Smooth muscle cell of the coronary artery (primary cell): ENCODE measurements around the gene TMEM203. TPM values are rescaled to one million over a fixed set of nuclear protein-coding genes. Genes with fewer than 3 reads are reported as not detected.

ENCODE experiments used
- total RNA-seq: library from RNA; depleted of rRNA; stranded (reverse); fragments of >200 nt; gene quantifications from 2 replicates; pipeline ENCODE4 v1.2.3, GENCODE V29; 2014; ENCODE audit warnings: low replicate concordance

The TMEM203 gene, protein sequence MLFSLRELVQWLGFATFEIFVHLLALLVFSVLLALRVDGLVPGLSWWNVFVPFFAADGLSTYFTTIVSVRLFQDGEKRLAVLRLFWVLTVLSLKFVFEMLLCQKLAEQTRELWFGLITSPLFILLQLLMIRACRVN
- total RNA-seq, result 23.2 and 25.3 TPM in 2 replicates

DNA sequence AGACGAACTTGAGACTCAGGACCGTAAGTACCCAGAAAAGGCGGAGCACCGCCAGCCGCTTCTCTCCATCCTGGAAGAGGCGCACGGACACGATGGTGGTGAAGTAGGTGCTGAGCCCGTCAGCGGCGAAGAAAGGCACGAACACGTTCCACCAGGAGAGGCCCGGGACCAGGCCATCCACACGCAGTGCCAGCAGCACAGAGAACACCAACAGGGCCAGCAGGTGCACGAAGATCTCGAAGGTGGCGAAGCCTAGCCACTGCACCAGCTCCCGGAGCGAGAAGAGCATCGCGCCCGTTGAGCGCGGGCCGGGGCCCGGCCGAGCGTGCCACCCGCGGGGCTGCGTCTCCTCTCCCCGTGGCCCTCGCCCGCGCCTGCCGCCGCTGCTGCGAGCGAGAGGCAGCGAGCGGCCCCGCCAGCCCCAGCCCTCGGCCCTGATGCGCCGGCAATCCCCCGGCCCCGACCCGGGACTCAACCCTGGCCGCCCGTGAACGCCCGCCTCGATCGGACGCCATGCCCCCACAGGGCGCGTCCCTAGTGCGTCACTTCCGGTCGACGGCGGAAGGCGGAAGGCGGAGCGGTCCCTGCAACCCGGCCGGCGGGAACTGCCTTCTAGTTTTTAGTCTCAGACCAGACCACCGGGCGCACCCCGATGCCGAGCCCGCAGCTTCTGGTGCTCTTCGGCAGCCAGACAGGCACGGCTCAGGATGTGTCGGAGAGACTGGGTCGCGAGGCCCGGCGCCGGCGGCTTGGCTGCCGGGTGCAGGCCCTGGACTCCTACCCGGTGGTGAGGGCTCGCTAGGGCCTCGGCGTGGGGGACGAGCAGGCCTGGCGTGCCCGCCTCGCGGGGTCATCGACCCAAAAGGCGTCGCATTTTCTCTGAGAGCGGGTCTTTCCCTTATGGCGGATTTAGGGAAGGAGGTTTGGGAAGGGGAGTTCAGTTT is at the start of gene TMEM203, which contains the start of gene NDOR1:
TSS of gene TMEM203 (minus strand) at position 523 of the 944 bp plus-strand sequence. CDS start at position 289, 234 bp downstream.
TSS of gene NDOR1 (plus strand) at position 575 of the 944 bp plus-strand sequence. CDS start at position 653, 78 bp downstream.

DNA sequence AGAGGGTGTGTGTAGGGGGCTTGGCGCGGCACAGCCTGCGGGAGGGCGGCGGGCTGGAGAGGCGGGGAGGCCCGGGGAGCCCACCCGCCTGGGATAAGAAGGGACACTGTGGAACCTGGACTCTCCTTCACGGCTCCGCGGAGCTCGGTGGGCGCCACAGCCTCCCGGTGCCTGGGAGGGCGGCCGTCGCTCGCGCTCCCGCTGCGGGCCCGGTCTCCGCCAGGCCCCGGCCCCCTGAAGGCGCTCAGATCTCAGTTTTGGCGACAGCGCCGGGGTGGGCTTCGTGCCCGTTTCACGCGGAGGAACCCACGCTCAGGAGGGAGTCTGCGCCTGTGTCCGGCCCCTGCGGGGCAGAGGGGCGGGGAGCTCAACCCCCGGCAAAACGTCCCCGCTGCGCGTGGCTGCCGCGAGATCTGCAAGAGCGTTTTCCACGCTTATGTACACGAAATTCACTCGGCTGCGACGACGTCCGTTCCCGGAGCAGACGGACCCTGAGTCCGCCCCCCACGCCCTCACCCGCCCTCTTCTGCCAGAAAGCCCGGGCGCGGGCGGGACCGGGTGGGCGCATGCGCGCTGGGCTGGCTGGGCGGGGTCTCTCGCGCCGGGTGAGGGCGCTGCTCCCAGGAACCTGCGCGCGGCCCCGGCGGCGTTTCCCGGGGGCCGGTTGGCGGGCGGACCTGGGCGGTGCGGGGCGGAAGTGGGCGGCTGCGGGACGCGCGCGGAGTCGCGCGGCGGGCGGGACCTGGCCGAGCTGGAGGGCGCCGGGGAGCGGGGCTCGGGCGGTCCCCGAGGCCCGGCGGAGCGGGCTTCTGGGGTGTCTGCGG is 49.4 kb upstream of the TMEM203 start, which contains the start of gene NELFB:
TSS of gene NELFB (plus strand) at position 704 of the 824 bp plus-strand sequence.

DNA sequence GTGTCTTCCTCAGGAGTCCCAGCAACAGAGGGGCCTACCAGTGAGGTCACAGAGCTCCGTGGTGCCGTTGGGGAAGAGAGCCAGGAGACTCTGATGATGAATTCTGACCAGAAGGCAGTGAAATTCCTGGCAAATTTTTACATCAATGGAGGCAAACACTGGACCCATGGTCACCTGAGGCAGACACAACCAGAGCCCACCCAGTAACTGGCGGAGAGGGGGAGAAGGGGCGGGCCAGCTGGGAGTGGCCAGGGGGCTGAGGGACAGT is 45.7 kb upstream of the TMEM203 start, which contains the start of gene STPG3:
TSS of gene STPG3 (plus strand) at position 93 of the 268 bp plus-strand sequence. CDS start at position 94, 1 bp downstream.

DNA sequence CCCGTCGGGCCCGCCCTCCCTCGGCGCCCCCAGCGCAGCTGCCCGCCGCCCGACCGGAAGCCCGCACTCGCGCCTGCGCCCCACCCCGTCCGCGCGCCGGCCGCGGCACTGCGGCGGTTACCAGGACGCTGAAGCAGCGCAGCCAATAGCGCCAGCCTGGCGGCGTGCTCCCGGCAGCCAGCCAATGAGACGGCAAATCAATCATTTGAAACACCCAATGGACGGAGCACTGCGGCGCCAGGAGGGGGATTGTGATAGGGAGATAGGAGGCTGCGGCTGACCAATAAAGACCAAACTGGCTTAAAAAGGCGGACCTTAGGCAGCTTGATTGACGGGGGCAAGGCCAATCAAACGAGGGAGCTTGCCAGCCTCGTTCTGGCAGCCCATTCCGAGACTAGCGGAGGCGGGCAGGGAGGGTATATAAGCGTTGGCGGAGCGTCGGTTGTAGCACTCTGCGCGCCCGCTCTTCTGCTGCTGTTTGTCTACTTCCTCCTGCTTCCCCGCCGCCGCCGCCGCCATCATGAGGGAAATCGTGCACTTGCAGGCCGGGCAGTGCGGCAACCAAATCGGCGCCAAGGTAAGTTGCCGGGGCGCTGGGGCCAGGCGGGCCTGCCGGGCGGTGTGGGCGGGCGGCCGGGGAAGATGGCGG is 35.5 kb upstream of the TMEM203 start, which contains the start of gene TUBB4B:
TSS of gene TUBB4B (plus strand) at position 447 of the 649 bp plus-strand sequence. CDS start at position 521, 74 bp downstream.

DNA sequence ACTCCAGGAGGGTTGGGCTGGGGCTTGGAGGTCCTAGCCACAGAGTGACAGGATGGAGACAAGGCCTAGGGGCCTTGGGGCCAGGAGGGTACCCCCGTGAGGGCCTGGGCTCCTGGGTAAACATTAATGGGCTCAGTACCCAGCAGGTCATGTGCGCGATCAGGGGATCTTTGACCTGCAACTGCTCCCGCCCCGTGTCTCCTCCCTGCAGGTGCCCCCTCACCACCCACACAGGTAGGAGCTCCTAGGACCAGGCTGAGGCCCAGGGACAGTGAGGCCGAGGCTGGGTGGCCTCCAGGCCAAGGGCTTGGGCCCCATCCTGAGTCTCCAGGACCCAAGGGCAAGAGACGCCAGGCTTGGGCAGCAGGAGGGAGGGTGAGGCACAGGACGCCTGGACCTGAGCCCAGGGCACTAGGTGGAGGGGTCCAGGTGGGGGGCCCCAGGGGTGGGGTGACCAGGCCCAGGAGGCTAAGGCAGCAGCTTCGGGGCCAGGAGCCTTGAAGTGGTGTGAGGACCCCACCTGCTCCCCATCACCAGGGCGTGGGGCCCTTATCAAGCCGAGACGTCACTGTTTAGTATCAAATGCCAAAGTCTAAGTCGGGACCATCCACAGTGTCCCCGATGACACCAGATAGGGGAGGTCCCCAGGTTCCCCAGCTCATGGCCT is 25.4 kb upstream of the TMEM203 start, which contains the start of gene SLC34A3:
TSS of gene SLC34A3 (plus strand) at position 197 of the 667 bp plus-strand sequence. CDS start 802 bp downstream, outside the sequence.

DNA sequence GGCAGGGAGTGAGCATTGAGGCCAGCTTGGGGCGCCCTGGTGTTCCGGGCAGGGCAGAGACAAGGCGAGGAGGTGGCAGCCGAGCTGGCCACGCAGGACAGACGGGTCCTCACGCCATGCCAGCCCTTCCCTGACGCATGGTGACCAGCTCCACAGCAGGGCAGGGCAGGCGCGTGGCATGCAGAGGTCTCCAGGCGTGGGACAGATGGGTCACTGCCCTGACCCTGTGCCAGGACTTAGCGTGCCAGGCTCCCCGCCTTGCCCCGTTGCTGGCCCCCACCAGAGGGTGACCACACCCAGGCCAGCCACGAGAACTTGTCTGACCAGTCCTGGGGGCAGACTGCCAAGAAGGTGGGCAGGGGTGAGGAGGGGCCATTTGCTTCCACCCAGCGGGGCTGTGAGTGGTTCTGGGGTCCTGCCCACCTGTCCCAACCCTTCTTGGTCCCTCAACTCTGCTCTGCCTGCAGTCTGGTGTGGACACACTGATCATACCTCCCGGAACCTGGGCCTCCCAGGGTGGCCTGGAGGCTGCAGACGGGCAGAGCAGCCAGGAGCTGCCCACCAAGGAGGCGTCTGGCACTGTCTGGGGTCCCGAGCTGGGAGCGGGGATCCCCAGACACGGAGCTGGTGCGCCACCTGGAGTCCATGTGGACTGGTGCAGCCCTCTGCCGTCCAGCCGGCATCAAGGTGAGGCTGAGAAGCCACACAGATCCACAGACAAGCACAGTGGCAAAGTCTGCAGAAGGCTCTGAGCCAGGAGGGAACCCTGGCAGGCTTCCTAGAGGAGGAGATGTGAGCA is 21.8 kb upstream of the TMEM203 start, which contains the start of gene RNF224:
TSS of gene RNF224 (plus strand) at position 449 of the 799 bp plus-strand sequence. CDS start 834 bp downstream, outside the sequence.

DNA sequence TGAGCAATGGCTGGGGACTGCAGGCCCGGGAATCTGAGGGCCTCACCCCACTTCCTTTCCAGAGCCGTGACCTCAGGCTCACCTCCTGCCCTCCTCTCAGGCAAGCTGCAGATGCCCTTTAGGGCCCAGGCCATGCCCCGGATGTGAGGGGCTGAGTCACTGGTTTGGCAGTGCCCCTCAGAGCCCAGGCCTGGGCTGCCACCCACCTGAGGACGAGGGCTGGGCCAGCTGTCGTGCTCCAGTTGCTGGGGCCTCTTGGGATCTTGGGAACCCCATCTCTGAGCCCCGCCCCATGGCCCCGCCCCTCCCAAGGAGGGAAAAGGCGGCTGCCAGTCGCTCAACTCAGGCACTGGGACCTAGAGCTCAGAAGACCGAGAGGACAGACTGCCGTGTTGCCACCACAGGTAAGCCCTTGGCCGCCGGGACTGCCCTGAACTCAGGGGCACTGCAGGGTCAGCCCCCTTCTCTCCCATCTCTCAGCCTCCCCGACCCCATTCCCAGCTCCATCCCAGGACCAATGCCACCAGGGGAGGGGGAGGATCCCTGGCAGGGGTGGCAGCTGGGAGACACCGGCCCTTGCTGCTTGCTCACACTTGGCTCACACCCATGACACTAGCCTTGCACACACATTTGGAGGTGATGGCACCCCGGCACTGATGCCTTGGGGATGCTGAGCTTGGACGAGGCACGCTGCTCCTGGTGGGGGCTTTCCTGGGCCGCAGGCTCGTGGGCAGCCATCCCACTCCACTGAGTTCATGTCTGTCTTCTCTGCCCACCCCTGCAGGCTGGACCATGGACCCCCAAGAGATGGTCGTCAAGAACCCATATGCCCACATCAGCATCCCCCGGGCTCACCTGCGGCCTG is 19.6 kb upstream of the TMEM203 start, which contains the start of gene CYSRT1:
TSS of gene CYSRT1 (plus strand) at position 345 of the 865 bp plus-strand sequence. CDS start at position 793, 448 bp downstream.

DNA sequence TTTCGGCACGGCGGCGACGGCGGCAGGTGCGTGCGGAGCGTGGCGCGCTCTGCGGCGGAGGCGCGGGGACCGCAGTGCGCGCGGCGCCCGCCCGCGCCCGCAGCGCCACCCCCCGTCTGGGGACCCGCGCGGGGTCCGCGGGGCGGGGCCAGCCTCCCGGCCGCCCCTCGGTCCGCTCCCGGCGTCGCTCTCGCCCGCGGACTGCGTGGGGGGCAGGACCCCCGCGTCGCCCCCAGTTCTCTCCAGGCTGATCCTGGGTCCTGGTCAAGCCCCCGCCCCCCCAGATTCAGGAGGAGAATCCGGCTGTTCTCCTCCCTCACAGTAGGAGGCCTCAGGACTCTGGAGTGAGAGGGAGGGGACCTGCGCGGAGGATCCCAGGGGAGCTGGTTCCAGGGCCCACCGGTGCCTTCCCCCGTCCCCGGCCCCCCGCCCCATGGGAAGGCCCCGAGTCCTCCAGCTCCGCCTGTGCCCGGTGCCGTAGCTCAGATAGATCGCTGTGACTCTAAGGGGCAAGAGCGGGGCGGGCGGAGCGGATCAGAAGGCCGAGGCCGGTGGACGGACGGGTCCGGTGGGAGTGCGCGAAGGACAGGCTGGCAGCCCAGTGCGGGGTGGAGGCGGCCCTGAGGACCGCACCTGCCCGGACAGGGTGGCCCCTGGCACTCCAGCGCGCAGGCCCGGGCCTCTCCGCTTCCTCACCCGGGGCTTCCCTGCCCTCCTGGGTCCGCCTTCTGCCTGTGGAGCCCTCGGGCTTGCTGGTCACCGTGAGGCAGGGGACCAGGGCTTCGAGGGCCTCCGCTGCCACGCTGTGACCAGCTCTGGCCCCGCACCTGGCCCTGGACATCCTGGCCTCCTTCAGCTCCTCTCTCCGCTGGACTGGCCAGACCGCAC is 17.0 kb upstream of the TMEM203 start, which contains the start of gene RNF208:
TSS of gene RNF208 (minus strand) at position 51 of the 888 bp plus-strand sequence. CDS start 1,028 bp downstream, outside the sequence.

DNA sequence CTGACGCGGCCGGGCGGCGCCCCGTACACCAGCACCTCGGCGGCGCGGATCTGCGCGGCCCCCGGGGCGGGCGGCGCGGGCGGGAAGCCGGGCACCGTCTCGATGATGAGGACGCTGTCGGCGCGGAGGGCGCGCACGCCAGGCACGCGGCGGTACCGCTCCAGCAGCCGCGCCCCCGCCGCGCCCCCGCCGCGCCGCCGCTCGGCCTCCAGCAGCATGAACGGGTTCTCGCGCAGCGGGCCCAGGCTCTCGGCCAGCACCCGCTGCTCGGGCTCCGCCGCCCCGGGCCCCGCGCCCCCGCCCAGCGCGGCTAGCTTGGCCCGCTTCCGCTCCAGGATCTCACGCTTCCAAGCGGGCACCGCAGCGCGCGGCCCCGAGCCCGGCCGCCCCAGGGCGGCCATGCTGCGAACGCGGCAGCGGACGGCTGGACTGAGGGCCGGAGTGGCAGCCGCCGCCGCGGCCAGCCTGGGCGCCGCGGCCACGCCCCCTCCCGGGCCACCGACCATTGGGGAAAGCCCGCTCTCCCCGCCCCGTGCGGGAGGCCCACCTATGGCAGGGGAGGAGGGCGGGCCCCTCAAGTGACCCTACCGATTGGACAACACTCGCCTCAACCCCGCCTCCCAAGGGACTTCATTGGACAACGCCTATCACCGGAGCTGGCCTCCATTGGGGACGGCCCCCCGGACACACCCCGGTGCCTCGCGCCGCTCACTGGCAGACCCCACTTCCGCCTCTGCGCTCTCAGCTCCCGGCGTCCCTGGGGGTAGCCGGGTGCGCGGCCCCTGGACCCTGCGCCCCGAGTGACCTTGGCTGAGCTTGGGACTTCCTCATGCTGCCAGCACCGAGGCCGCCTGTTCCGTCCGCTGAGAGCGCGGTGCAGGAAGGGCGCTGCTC is 4.9 kb downstream of the TMEM203 start, which contains the start of gene TPRN:
TSS of gene TPRN (minus strand) at position 431 of the 894 bp plus-strand sequence. CDS start at position 401, 30 bp downstream.

DNA sequence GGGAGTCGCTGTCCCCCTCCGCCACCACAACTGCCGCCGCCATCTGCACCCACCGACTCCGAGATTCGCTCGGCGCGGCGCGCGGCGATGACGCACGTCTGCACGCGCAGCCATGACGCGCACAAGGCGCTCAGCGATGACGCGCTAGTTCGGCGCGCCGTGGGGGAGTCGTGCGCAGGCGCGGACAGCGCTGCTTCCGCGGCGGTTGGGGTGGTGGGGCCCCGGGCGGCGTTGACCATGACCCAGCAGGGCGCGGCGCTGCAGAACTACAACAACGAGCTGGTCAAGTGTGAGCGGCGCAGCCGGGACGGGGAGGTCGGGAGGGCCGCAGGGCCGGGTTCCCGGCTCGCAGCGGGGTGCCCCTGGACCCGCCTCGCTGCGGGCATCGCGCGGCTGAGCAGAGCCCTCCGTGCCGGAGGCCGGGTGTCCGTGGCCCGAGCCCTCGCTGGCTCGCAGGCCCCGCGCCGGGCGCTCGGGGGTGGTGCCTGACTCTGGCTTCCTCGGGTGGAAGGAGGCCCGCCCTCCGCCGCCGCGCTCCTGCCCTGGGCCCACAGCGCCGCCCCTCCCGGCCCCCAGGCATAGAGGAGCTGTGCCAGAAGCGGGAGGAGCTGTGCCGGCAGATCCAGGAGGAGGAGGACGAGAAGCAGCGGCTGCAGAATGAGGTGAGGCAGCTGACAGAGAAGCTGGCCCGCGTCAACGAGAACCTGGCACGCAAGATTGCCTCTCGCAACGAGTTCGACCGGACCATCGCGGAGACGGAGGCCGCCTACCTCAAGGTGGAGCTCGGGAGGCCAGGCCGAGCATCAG is 16.8 kb downstream of the TMEM203 start, which contains the start of the genes ANAPC2 and SSNA1:
TSS of gene ANAPC2 (minus strand) at position 71 of the 807 bp plus-strand sequence. CDS start at position 43, 28 bp downstream.
TSS of gene SSNA1 (plus strand) at position 187 of the 807 bp plus-strand sequence. CDS start at position 238, 51 bp downstream.

DNA sequence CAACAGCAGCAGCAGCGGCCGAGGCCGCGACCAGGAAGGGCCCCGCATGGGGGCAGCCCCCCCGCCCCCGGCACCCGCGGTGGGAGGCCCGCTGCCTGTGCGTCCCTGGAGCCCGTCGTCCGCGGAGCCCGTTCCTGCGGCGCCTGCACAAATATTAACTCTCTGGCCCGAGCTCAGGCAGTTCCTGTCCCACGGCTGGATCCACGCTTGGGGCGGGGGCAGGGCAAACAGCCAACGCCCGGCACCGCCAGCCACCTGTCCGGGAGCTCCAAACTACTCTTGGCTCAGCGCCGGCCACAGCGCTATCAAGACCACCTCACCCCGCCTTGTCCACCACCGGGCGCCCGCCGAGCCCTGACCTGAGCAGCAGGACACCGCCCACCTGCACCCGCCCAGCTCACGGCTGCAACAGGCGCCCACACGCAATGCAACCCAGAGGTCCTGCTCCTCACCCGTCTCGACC is 35.5 kb downstream of the TMEM203 start, which contains the start of gene LRRC26:
TSS of gene LRRC26 (minus strand) at position 156 of the 463 bp plus-strand sequence. CDS start at position 48, 108 bp downstream.

